IPS-NIHi7 (cell line): Measurements from ENCODE around the gene ZNF273.
"Not testable (repeated sequence)": the region's sequence is repeated elsewhere in the genome, so short reads cannot be mapped to it uniquely, and the experiment has no call there.

Source experiments
- DNase-seq: peaks from one replicate; pipeline ENCODE4 v3.0.0; 2012; ENCODE audit warnings: mixed read lengths; ENCODE audit errors: extremely low spot score

Gene ZNF273

DNA sequence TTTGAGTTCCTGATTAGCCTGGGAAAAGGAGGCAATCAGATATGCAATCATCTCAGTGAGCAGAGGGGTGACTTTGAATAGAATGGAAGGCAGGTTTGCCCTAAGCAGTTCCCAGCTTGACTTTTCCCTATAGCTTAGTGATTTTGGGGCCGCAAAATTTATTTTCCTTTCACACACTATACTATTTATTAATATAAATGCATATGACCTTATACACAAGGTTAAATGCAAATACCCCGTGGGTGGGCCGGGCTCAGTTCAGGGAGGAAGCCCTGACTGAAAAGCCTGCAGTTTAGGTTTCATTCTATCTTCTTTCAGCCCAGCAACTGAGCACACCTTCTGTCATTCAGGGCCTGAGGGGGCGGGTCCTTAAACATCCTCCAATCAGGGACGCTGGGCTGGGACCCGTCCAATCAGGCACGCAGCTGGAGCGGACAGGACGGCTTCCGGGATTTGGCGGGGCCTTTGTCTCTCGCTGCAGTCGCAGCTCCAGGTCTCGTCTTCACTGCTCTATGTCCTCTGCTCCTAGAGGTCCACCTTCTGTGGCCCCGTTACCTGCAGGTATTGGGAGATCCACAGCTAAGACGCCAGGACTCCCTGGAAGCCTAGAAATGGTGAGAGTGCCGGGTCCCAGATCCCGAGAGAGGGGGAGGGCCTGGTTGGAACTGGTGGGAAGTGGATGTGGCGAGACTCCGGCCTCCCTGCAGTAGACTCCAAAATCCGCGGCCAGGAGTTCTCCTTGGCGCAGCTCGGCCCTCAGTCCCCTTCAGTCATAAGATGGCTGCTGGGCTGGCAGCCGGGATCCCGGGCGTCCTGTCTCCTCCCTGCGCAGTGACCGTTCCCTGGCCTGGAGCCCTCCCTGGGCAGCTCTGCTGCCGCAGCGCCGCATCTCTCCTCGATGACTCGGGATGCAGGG lies at the start of gene ZNF273:
Gene ZNF273, plus strand, starts transcription at position 468 of the 916 bp plus-strand sequence. Its CDS starts 45 bp downstream, at position 513.
- DNase-seq = peak; percentile 83

DNA sequence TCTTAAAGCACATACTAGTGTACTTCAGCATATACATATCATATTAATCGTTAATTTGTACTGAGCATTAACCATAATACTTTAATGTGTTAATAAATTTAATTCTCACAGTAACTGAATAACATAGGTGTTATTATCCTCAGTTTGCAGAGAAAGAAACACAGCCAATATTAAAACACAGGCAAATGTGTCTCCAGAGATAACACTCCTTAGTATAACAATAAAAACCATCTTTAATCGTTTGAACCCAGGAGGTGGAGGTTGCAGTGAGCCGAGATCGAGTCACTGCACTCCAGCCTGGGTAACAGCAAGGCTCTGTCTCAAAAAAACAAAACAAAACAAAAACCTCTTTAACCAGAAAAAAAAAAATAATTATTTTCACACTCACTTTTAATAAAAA lies 49.4 kb upstream of the ZNF273 start:
- no peak for DNase-seq

DNA sequence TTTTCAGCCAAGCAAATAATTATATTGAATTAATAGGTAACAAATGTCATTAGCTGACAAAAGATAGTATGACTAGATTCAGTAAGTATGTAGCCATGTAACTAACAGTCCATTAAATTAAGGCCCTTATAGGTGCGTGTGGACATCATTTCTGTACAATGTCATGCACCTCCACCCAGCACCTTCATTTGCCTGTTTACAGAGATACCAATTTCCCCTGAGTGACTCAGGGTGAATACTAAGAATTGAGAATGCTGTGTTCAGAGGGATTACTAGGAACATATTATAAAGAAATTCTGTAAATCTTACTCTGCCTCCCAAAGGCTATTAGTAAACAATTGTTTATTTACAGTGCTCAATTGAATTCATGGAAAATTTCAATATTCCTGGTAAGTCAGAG lies 48.1 kb upstream of the ZNF273 start:
- no peak for DNase-seq

DNA sequence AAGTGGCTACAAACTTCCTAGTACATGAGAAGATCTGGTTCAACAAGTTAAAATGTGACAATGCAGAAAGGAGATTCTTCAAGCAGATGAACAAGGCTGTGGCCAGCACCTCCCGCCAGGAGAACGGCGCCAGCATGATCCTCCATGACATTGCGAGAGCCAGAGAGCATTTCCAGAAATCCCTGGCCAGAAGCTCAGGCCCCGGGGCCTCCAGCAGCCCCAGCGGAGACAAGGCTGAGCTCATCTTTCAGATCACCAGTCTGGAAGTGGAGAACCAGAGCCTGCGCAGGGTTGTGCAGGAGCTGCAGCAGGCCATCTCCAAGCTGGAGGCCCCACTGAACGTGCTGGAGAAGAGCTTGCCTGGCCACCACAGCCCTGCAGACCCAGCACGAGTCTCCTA lies 40.1 kb upstream of the ZNF273 start:
- DNase-seq = no peak

DNA sequence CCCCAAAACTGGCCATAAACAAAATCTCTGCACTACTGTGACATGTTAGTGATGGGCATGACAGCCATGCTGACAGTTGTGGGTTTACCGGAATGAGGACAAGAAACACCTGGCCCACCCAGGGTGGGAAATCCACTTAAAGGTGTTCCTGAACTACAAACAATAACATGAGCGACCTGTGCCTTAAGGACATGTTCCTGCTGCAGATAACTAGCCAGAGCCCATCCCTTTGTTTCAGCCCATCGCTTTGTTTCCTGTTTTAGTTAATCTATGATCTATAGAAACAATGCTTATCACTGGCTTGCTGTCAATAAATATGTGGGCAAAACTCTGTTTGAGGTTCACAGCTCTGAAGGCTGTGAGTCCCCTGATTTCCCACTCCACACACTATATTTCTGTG lies 39.5 kb upstream of the ZNF273 start:
- DNase-seq = not testable (repeated sequence)

DNA sequence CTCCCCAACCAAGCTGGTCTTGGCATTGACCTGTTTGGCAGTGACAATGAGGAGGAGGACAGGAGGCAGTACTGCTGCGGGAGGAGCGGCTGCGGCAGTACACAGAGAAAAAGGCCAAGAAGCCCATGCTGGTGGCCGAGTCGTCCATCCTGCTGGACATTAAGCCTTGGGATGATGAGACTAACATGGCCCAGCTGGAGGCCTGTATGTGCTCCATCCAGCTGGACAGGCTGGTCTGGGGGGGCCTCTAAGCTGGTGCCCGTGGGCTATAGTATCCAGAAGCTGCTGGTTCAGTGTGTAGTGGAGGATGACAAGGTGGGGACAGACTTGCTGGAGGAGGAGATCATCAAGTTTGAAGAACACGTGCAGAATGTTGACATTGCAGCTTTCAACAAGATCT lies 39.1 kb upstream of the ZNF273 start:
- no peak for DNase-seq

GRCh38 chr7:64867863-64868440 lies 35.1 kb upstream of the ZNF273 start:
- DNase-seq = no peak

DNA sequence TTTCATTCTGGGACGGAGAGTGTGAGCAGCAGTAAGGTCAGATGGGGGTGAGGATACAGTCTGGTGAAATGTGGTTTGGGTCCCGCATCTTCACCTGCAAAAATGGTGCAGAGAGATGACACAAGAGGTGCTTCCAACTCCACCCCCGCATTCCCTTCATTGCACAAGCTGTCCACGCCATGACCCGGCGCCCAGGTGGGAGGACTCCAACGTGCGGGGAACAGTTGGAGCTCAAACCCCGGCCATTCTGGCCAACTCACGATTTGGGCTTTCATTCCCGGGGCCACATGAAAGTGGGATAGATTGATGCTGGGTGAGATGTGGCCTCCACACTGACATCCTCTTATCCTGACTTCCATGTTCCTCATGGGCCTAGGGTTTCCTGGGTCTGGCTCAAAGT lies 34.6 kb upstream of the ZNF273 start:
- peak; percentile 4 for DNase-seq

GRCh38 chr7:64869121-64869725 lies 33.9 kb upstream of the ZNF273 start:
- DNase-seq = peak; percentile 17

DNA sequence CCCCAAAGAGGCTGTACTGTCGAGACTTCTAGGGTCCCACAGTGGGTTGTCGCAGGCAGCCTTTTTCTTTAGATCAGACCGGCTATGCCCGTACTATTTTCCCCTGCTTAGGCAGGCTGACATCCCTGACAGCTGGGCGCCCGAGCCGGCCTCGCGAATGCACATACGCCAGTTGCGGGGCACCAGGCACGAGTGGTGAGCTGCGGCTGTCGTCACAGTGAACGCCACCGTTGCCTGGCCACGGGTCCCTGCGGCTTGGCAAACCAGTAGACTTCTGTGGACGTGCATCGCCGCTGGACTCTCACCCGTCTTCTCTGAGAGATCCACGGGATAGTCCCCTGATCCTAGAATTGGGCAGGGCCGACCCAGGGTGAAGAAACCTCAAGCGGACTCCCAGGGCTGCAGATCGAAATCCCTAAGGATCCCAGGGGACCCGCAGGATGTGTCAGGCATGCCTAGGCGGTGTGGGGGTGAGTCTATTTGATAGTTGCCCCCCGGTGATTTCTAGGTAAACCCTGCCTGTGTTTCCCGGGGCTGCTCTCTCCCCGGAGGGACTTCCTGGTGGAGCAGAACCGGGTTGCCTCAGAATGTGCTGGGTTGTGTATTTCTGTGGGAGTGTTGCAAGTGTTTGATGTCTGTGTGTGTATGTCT lies 33.0 kb upstream of the ZNF273 start:
- DNase-seq = peak; percentile 4

DNA sequence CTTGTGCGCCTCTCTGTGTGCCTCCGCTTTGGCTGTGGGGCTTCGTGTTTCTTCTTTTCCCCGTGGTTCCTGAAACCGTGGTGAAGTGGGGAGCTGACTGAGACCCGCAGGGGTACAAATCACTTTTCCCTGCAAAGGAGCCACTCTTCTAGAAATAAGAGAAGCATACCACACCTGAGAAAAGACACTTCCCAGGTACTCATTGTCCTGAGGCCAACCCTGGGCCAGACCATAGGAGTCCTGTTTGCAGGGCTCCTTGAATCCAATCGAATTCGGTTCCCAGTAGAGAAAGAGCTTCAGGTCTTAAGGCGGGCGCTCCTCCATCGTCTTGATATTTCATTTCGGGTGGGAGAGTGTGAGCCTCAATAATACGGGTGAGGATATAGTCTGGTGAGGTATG lies 32.4 kb upstream of the ZNF273 start:
- peak; percentile 3 for DNase-seq

GRCh38 chr7:64871761-64872160 lies 31.3 kb upstream of the ZNF273 start:
- no peak for DNase-seq

DNA sequence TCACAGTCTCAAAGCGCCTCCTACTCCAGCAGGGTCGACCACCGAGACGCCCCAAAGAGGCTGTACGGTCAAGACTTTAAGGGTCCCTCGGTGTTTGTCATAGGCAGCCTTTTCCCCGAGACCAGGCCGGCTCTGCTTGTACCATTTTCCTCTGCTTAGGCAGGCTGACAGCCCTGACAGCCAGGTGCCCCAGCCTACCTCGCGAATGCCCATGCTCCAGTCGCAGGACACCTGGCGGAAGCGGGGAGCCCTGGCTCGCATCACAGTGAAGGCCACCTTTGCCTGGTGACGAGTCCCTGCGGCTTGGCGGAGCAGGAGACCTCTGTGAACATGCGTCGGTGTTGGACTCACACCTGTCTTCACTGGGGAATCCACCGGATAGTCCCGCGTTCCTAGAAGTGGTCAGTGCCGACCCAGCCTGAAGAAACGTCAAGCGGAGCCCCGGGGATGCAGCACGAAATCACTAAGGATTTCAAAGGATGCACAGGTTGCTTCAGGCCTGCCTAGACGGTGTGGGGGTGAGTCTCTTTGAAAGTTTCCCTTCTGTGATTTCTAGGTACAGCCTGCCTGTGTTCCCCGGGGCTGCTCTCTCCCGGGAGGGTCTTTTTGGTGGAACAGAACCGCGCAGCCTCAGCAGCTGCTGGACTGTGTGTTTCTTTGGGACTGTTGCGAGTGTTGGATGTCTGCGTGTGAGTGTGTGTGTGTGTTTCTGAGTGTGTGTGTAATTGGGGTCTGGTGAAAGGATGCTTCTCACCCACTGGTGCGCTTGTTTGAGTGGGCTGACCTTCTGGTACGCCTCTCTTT lies 30.5 kb upstream of the ZNF273 start:
- DNase-seq = peak; percentile 2

DNA sequence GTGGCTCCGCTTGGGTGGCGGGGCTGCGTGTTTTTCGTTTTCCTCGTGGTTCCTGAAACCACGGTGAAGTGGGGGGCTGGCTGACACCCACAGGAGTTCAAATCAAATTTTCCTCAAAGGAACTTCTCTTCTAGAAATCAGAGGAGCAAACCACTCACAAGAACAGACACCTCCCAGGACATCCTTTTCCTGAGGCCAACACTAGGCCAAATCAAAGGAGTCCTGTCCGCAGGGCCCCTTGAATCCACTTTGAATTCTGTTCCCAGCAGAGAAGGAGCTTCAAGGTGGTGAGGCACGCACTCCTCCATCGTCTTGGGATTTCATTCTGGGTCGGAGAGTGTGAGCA lies 29.9 kb upstream of the ZNF273 start:
- no peak for DNase-seq

- no peak for DNase-seq
Measured at GRCh38 chr7:64873517-64873916, 29.6 kb upstream of the ZNF273 start.

- no peak for DNase-seq
Measured at GRCh38 chr7:64874114-64874513, 29.0 kb upstream of the ZNF273 start.

- DNase-seq = peak; percentile 6
Measured at GRCh38 chr7:64874562-64875250, 28.4 kb upstream of the ZNF273 start.

- DNase-seq = no peak
Measured at GRCh38 chr7:64875258-64875657, 27.8 kb upstream of the ZNF273 start.

DNA sequence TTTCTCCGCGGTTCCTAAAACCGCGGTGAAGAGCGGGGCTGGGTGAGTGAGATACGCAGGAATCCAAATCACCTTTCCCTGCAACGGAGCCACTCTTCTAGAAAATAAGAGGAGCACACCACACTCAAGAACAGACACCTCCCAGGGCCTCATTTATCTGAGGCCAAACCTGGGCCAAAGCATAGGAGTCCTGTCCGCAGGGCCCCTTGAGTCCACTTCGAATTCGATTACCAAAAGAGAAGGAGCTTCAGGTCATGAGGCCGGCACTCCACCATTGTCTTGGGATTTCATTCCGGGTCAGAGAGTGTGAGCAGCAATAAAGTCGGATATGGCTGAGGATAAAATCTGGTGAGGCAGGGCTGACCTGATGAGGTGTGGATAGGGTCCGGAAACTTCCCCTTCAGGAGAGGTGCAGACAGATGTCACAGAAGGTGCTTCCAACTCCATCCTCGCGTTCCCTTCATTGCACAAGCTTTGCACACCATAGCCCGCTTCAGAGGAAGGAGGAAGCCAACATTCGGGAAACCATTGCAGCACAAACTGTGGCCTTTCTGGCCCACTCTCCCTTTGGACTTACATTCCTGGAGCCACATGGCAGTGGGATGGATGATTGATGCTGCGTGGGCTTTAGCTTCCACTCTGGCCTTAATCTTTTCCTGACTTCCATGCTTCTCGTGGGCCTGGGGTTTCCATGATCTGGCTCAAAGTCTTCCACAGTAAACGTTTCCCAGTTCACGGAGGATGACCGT lies 27.2 kb upstream of the ZNF273 start:
- peak; percentile 3 for DNase-seq
